Hepatocyte (in vitro differentiated cells): ENCODE results near the gene NDUFS7.

Experiments
- EZH2 ChIP-seq: fragments of 200-600 bp; sonication (generic); IDR thresholded peaks from 2 replicates; pipeline ENCODE4 v1.6.1; 2016; ENCODE audit warnings: antibody characterized with exemption, mild to moderate bottlenecking, borderline replicate concordance
- TF ChIP-seq, protein P1 (sequence below): fragments of 200-600 bp; sonication (generic); IDR thresholded peaks from 2 replicates; pipeline ENCODE4 v1.5.1; 2016; ENCODE audit warnings: antibody characterized with exemption, mild to moderate bottlenecking; ENCODE audit not compliant: poor library complexity

DNA sequence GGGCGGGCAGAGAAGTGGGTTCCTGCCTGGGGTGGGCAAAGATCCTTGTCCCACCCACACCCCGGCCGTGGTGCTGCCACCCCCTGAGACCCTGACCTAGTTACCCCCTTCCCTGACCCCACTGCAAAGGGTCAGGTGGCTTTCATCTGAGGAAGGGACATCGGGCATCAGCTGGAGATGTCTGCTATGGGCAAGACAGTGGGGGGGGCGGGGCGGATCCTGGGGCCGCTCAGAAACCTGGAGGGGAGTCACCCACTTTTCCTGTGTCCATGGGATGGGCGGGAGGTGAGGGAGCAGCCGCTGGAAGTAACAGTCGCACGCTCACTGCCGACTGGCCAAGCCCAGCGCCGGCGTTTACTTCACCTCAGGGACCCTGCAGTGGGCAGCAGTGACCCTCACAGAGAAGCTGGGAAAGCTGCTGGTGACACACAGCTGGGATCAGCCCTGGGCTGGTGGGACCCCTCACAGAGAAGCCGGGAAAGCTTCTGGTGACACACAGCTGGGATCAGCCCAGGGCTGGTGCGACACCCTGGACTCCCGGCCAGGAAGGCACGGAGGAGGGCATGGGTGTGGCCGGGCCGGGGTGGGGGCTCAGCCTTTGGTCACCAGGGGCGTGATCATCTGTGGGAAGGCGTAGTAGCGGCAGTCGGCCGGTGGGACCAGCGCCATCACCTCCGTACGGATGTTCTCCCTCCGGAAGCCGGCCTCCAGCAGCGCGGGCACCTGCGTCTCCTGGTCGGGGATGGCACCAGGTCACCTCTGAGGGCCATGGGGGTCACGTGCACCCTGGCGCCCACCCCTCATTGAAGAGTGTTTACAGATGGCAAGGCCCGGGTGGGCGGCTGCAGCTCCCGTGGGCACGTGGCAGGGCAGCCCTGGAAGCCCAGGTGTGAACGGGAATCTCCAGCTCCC lies 13.3 kb downstream of the NDUFS7 start:
- TF ChIP-seq, protein P1, sequence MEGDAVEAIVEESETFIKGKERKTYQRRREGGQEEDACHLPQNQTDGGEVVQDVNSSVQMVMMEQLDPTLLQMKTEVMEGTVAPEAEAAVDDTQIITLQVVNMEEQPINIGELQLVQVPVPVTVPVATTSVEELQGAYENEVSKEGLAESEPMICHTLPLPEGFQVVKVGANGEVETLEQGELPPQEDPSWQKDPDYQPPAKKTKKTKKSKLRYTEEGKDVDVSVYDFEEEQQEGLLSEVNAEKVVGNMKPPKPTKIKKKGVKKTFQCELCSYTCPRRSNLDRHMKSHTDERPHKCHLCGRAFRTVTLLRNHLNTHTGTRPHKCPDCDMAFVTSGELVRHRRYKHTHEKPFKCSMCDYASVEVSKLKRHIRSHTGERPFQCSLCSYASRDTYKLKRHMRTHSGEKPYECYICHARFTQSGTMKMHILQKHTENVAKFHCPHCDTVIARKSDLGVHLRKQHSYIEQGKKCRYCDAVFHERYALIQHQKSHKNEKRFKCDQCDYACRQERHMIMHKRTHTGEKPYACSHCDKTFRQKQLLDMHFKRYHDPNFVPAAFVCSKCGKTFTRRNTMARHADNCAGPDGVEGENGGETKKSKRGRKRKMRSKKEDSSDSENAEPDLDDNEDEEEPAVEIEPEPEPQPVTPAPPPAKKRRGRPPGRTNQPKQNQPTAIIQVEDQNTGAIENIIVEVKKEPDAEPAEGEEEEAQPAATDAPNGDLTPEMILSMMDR = no peak
- TF ChIP-seq EZH2 = no peak
